OCI-LY7 (cell line): ENCODE results near the gene ZBTB39. TPM values are rescaled to one million over a fixed set of nuclear protein-coding genes. Genes with fewer than 3 reads are reported as not detected.

Source experiments
- BruUV-seq: library from RNA; stranded (reverse); fragments of 400-500 nt; replicated peaks from 2 replicates; lab custom pipeline; 2021; lab: Mats Ljungman, UMichigan
- CTCF ChIA-PET: fragments of 300-600 bp; sonication (Branson Sonifier 250); formaldehyde crosslinking; loops from one replicate; lab custom pipeline; 2022; ENCODE audit warnings: antibody characterized with exemption; ENCODE audit not compliant: unreplicated experiment; lab: Charles Lee
- POLR2A ChIA-PET: fragments of 300-600 bp; sonication (Branson Sonifier 250); formaldehyde crosslinking; loops from one replicate; lab custom pipeline; 2022; ENCODE audit warnings: antibody characterized with exemption; lab: Charles Lee
- DNase-seq: peaks from one replicate; pipeline ENCODE4 v3.0.0-alpha.2; 2015; ENCODE audit warnings: low spot score
- H2AFZ ChIP-seq: fragments of 200-600 bp; sonication (generic), shearing (Covaris generic); 2 replicates; pipeline ENCODE4 v1.6.1; 2014; ENCODE audit warnings: mild to moderate bottlenecking, antibody characterized with exemption, low read length, moderate library complexity
- H3K27ac ChIP-seq: fragments of 200-600 bp; sonication (generic); 2 replicates; pipeline ENCODE4 v1.5.1; 2014; ENCODE audit warnings: mixed run types, low read depth, mild to moderate bottlenecking, moderate library complexity, low read length, inconsistent platforms; ENCODE audit not compliant: poor library complexity, severe bottlenecking
- H3K36me3 ChIP-seq: fragments of 200-600 bp; sonication (generic); 2 replicates; pipeline ENCODE4 v1.6.1; 2014; ENCODE audit warnings: mild to moderate bottlenecking, antibody characterized with exemption, low read length, moderate library complexity, mixed read lengths; ENCODE audit not compliant: insufficient read depth
- H3K4me1 ChIP-seq: fragments of 200-600 bp; sonication (generic); 2 replicates; pipeline ENCODE4 v1.5.1; 2014; ENCODE audit warnings: mild to moderate bottlenecking, low read length; ENCODE audit not compliant: insufficient read depth, poor library complexity, severe bottlenecking
- H3K4me2 ChIP-seq: fragments of 200-600 bp; sonication (generic); 2 replicates; pipeline ENCODE4 v1.6.1; 2014; ENCODE audit warnings: mild to moderate bottlenecking, low read length
- H3K4me3 ChIP-seq: fragments of 200-600 bp; sonication (generic); 2 replicates; pipeline ENCODE4 v1.5.1; 2014; ENCODE audit warnings: mild to moderate bottlenecking, low read depth, low read length; ENCODE audit not compliant: poor library complexity, severe bottlenecking
- H3K79me2 ChIP-seq: fragments of 200-600 bp; sonication (generic); 2 replicates; pipeline ENCODE4 v1.6.1; 2016; ENCODE audit warnings: low read depth, mild to moderate bottlenecking, low read length, moderate library complexity, mixed read lengths; ENCODE audit not compliant: insufficient read depth
- H3K9me2 ChIP-seq: fragments of 200-600 bp; sonication (generic); 2 replicates; pipeline ENCODE4 v1.6.1; 2016; ENCODE audit warnings: mild to moderate bottlenecking, low read length, mixed read lengths; ENCODE audit not compliant: insufficient read depth
- H3K9me3 ChIP-seq: fragments of 200-600 bp; sonication (generic); 2 replicates; pipeline ENCODE4 v1.6.1; 2014; ENCODE audit warnings: mild to moderate bottlenecking, mixed run types, low read length, mixed read lengths
- H4K20me1 ChIP-seq: fragments of 200-600 bp; sonication (generic); 2 replicates; pipeline ENCODE4 v1.6.1; 2014; ENCODE audit warnings: mild to moderate bottlenecking, antibody characterized with exemption, low read length, moderate library complexity, mixed read lengths; ENCODE audit not compliant: insufficient read depth
- CTCF ChIP-seq: fragments of 200-600 bp; sonication (generic); conservative IDR thresholded peaks from 2 replicates; pipeline ENCODE4 v1.5.1; 2014; ENCODE audit warnings: mild to moderate bottlenecking, antibody characterized with exemption, low read length, moderate library complexity, mixed read lengths
- EZH2phosphoT487 ChIP-seq: fragments of 200-600 bp; sonication (generic); IDR thresholded peaks from 2 replicates; pipeline ENCODE4 v1.6.1; 2018; ENCODE audit warnings: low read depth, borderline replicate concordance, mild to moderate bottlenecking, mixed run types, antibody characterized with exemption, low read length, moderate library complexity, mixed read lengths
- intact Hi-C: fragments of 100-400 bp; cut with micrococcal nuclease; formaldehyde crosslinking; loops from one replicate; pipeline ENCODE4 v1.10.0; 2022; ENCODE audit not compliant: unreplicated experiment
- total RNA-seq, 2 experiments: library from RNA; depleted of rRNA in 1 of 2; stranded (reverse); fragments of >200 nt in 1 of 2; shearing (Covaris generic) in 1 of 2; gene quantifications; 2 replicates each; pipeline ENCODE4 v1.2.3, GENCODE V29; 2014 to 2022

Gene ZBTB39
- total RNA-seq, 2 experiments from 2014 or later: 10.0 to 10.9 TPM

GRCh38 chr12:57029457-57029856 is 23.1 kb upstream of the ZBTB39 start:
- Histone ChIP-seq H3K27ac (no peak overlapping the region), H2AFZ (no peak overlapping the region), H3K79me2 (no peaks in the 10 kb centered on the region), H3K4me1 (peaks cover 5% of the 10 kb centered on the region), H3K9me3 (no peaks in the 10 kb centered on the region), H3K36me3 (no peaks in the 10 kb centered on the region), H4K20me1 (no peaks in the 10 kb centered on the region), H3K4me2 (no peak overlapping the region), H3K9me2 (no peaks in the 10 kb centered on the region), H3K4me3 (no peak overlapping the region)
- no TSS peak for BruUV-seq
- POLR2A ChIA-PET: interaction anchor here (0.6 kb wide), 1 partner anchor 222 kb away, joined by 3 read pairs; no protein-coding TSS in a partner anchor
- CTCF ChIA-PET: interaction anchor here (0.6 kb wide), 1 partner anchor 63 kb away, joined by 3 read pairs; no protein-coding TSS in a partner anchor
- no peak for TF ChIP-seq CTCF
- TF ChIP-seq EZH2phosphoT487: no peak
- no peak for DNase-seq
- intact Hi-C loops: no loop called here

GRCh38 chr12:57027805-57028153 is 21.4 kb upstream of the ZBTB39 start:
- Histone ChIP-seq H3K4me1 (peaks cover 5% of the 10 kb centered on the region), H2AFZ (no peak overlapping the region)
- BruUV-seq: no TSS peak

More at GRCh38 chr12:57027805-57028153, 21.4 kb upstream of the ZBTB39 start:
- DNase-seq: no peak
- TF ChIP-seq CTCF (no peak), EZH2phosphoT487 (no peak)
- Histone ChIP-seq H3K79me2 (no peaks in the 10 kb centered on the region), H3K9me3 (no peaks in the 10 kb centered on the region), H4K20me1 (no peaks in the 10 kb centered on the region), H3K4me2 (no peak overlapping the region), H3K9me2 (no peaks in the 10 kb centered on the region), H3K27ac (no peak overlapping the region), H3K4me3 (no peak overlapping the region), H3K36me3 (no peaks in the 10 kb centered on the region)
- CTCF ChIA-PET: interaction anchor here (1.2 kb wide), 1 partner anchor 84 kb away, joined by 3 read pairs; no protein-coding TSS in a partner anchor
- intact Hi-C loops: no loop called here
- POLR2A ChIA-PET: no interaction called here
